Hippocampal formation (tissue), 2 donors: ENCODE measurements around the gene PSMC3IP.
"Not testable (repeated sequence)": the region's sequence is repeated elsewhere in the genome, so short reads cannot be mapped to it uniquely, and the experiment has no call there.

ENCODE experiments used
- DNase-seq, 2 donors: peaks; one replicate each; lab custom pipeline; 2025; lab: John Stamatoyannopoulos, UW

The PSMC3IP gene

GRCh38 chr17:42560246-42560645, 17.3 kb downstream of the PSMC3IP start:
- DNase-seq: no peak

- no peak for DNase-seq
These were observed 18.5 kb downstream of the PSMC3IP start for GRCh38 chr17:42559075-42559474.

- DNase-seq: not testable (repeated sequence)
These were observed 21.4 kb downstream of the PSMC3IP start for GRCh38 chr17:42555961-42556617.

GRCh38 chr17:42555122-42555622, 22.4 kb downstream of the PSMC3IP start:
- no peak for DNase-seq

GRCh38 chr17:42554250-42555121, 23.0 kb downstream of the PSMC3IP start:
- peak; percentile 52 to 78 for DNase-seq

- DNase-seq: no peak
These were observed 23.7 kb downstream of the PSMC3IP start for GRCh38 chr17:42553866-42554249.

GRCh38 chr17:42553161-42553818, 24.2 kb downstream of the PSMC3IP start:
- DNase-seq: no peak

GRCh38 chr17:42552736-42553135, 24.8 kb downstream of the PSMC3IP start, which contains the start of gene HSD17B1:
HSD17B1 (plus strand) TSS chr17:42552923; CDS start chr17:42552934, 11 bp downstream.
- DNase-seq: not testable (repeated sequence)

GRCh38 chr17:42548993-42549755, 28.4 kb downstream of the PSMC3IP start:
- no peak for DNase-seq

- DNase-seq: no peak
These were observed 29.3 kb downstream of the PSMC3IP start for GRCh38 chr17:42548070-42548837.

- no peak for DNase-seq
These were observed 29.8 kb downstream of the PSMC3IP start for GRCh38 chr17:42547698-42548069.

- DNase-seq: no peak
These were observed 30.5 kb downstream of the PSMC3IP start for GRCh38 chr17:42547001-42547461.

- not testable (repeated sequence) for DNase-seq
These were observed 31.6 kb downstream of the PSMC3IP start for GRCh38 chr17:42545755-42546505.

- DNase-seq: no peak
These were observed 32.6 kb downstream of the PSMC3IP start for GRCh38 chr17:42544874-42545283.

- DNase-seq: peak in 1 of 2 donors; percentile 33
These were observed 34.1 kb downstream of the PSMC3IP start for GRCh38 chr17:42543190-42544079.

- DNase-seq: no peak
These were observed 36.3 kb downstream of the PSMC3IP start for GRCh38 chr17:42541041-42541833.

- DNase-seq: not testable (repeated sequence)
These were observed 37.0 kb downstream of the PSMC3IP start for GRCh38 chr17:42540558-42540957.

GRCh38 chr17:42538482-42538881, 39.0 kb downstream of the PSMC3IP start:
- DNase-seq: no peak
